Kidney glomerular epithelial cell (primary cell): ENCODE measurements around the gene KAZALD1.

Experiments used
- DNase-seq: peaks from one replicate; lab custom pipeline; 2025; lab: John Stamatoyannopoulos, UW

The KAZALD1 gene

DNA sequence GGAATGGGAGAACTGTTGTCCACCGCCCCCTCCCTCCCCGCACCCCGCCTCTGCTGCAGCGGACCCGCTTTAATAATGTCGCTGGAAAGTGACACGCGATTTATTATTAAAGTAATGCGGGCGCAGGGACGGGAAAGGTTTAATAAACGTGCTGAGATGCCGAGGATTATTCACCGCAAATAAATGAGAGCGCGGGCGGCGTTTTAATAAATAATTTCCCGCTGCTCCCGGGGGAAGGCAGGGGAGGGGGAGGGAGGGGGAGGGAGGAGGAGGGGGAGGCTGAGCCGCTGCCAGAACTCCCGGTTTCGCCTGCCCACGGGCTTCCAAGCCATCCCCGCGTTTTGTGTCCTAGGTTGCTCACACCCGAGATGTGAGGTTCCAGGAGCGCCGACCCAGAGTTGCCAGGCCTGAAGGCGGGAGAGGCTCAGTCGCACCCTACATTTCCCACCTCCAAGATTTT, 5.1 kb downstream of the KAZALD1 start:
- DNase-seq: no peak

DNA sequence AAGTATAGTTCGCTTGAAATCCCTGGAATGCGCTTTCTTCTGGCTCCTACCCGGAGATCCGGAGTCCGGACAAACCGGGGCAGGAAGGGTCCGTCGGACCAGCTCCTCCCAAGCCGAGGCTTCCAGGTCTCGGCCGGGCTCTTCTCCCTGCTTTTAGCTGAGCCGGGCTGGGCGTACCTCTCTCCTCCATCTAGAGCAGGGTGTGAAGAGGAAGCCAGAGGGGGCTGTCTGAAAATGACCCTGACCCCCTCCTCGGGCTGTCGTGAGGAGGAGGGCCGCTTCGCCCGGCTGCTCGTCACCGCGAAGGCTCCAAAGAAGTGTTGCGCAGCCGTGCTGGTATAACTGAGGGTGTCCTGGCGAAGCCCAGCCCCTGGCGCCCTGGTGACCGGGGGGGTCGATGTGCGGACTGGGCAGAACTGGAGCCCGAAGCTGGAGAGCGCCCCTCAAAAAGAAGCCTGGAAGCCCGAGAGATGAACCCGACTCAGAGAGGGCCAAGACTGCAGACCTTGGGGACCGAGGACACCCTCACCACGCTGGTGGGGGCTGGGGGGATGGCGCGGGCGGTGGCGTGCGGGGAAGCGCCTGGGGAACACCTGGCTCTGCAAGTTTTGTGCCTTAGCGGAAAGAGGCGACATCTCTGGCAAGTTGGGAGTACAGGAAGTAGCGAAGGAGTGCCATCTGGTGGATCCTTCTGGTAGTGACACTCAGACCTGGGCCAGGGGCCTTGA, 5.7 kb downstream of the KAZALD1 start:
- peak; percentile 61 for DNase-seq

DNA sequence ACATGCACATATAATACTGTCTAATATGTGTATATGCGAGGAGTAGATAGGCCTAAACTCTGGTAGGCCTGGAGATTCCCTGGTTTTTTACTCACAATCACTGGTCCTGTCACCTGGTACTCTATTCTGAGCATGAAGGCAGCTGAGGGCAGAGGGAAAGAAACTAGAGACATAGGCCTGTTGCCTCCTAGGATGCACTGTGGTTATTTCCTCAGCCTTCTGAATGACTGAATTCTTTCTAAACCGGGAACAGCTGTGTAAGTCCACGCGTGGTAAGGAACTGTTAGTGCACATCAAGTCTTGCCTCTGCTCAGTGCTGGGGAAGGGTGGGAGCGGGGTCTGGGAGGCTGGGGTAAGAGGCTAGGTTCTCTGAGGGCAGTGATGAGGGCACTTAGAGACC, 7.7 kb downstream of the KAZALD1 start:
- DNase-seq: no peak

DNA sequence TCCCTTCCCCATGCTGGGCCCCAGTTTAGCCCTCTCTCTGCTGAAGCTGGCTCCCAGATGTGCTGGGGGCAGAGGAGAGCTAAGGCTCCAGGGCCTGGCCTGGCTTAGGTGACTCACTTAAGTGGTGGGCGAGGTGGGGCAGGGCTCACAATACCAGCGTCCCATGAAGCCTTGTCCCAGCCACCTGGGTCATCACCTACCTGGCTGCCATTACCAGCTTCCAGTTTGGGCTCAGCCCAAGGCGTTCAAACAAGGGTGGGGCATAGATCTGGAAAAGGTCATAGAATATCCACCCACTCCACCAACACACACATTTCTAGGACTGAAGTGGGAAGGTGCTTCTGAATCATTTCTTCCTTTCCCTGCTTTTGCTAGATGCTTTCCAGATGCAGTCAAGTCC, 8.3 kb downstream of the KAZALD1 start:
- DNase-seq: no peak

DNA sequence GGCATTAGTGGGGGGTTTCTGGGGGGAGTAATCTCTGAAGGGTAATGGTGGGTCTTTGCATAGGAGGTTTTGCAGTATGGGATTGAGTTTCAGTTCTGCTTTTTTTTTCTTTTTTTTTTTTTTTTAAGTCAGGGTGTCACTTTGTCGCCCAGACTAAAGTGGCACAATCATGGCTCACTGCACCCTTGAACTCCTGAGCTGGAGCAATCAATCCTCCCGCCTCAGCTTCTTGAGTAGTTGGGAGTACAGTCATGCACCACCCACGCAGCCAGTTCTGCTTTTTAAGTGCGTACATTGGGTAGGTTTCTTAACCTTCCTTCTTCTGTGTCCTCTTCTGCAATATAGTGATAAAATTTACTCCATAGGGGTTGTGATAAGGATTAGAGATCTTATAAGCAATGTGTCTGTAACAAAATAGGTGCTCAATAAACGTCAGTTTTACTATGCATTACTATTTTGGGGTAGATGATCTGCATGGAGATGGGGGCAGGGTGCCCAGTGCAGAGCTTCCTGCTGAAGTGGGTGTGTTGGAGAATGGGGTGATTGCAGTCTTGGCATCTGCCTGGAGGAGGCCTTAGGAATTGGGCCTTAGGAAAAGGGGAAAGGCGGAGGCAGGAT, 9.6 kb downstream of the KAZALD1 start:
- DNase-seq: no peak

DNA sequence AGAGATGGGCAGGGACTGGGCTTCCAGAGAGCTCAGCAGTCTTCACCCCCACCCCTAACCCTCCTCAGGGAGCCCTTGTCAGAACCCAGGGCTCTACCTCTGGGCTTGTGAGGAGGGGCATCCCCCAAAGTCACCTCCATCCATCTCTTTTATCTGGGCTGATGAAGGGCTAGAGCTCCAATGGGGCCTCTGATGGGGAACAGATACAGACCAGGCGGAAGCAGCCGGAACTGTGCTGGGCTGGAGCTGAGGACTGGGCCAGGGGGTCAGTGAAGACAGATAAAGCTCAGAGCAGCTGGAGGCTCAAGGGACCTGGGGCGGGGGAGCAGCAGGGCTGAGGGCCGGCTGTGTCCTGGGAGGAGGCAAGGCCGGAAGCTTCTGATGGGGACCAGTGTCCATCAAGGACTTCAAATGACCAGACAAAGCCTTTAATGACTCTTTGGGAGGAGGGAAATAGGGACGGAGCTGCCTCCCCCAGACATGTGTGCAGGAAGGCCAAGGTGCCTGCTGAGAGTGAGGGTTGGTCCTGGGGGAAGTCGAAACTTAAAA, 10.2 kb downstream of the KAZALD1 start:
- DNase-seq: no peak

DNA sequence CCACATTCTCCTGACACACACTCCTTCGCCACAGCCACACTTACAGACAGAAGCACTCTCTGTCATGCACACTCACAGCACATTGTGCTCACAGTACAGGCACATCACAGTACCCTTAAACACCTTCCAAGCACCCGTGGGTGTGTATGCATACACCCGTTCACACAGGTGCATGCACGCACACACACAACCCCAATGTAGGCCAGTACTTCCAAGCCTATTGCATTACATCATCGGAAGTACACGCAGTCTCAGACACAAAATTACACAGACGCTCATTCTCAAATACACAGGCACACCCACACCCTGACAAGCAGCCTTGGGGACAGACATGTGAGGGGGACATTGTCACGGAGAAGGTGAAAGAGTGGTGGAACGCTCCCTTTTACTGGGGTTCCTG, 11.1 kb downstream of the KAZALD1 start:
- no peak for DNase-seq

DNA sequence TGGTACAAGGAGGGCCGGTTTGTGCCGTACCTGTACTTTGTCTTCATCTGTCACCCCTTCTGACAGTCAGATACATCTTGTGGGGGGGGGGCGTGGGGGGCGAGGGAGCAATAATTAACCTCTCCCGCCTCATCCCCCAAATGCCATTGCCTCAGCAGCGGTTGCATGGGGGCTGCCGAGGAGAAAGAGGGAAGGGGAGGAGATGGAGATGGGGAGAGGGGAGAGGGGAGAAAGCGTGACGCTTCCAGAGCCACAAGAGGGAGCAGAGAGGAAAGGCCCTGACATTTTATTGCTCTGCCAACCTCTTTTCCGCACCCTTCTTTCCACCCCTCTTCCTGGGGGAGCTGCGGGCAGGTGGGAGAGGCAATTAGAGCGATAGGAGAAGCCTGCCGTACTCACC, 11.8 kb downstream of the KAZALD1 start:
- no peak for DNase-seq

DNA sequence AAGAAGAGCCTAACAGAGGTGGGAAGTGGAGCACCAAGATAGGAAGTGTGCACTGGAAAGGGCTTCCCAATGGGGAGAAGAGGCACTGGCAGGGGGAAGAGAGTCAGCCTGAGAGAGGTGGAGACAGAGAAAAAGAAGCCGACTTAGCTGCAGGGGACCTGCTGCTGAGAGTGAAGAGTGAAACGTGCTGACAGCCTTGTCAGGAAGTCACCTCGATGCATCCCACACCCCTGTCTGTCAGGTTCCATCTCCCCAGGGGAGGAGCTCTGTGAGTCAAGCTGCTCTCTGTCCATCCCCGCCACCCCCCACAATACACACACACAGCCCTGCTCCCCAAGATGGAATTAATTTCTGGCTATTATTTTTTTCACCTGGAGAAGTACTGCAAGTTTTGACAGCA, 14.0 kb downstream of the KAZALD1 start:
- DNase-seq: no peak

DNA sequence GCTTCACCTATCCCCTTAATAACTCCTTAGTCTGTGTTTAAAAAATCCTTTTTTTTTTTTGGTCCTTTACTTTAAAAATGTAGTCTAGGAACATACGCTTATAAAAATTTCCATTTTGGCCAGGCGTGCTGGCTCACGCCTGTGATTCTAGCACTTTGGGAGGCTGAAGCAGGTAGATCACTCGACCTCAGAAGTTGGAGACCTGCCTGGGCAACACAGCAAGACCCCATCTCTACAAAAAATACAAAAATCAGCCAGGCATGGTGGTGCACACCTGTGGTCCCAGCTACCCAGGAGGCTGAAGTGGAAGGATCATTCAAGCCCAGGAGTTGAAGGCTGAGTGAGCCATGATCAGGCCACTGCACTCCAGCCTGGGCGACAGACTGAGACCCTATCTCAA, 14.8 kb downstream of the KAZALD1 start:
- no peak for DNase-seq

DNA sequence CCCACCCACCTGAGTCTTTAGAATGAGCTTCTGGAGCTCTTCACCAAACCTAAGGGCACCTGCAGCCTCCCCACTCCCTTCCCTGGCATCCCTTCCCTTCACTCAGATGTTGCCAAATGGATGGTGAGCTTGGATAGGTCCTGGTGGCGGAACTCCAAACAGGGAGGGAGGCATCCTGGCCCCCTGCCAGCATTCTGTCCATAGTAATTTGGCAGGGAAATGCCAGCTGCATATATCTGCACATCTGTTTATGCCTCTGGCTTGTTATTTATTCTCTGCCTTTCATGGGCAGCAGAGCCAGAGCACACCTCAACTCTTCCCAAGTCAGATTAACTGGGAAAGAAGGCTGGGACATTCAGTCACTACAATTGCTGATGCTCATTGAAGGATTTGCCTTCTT, 18.1 kb downstream of the KAZALD1 start:
- no peak for DNase-seq

DNA sequence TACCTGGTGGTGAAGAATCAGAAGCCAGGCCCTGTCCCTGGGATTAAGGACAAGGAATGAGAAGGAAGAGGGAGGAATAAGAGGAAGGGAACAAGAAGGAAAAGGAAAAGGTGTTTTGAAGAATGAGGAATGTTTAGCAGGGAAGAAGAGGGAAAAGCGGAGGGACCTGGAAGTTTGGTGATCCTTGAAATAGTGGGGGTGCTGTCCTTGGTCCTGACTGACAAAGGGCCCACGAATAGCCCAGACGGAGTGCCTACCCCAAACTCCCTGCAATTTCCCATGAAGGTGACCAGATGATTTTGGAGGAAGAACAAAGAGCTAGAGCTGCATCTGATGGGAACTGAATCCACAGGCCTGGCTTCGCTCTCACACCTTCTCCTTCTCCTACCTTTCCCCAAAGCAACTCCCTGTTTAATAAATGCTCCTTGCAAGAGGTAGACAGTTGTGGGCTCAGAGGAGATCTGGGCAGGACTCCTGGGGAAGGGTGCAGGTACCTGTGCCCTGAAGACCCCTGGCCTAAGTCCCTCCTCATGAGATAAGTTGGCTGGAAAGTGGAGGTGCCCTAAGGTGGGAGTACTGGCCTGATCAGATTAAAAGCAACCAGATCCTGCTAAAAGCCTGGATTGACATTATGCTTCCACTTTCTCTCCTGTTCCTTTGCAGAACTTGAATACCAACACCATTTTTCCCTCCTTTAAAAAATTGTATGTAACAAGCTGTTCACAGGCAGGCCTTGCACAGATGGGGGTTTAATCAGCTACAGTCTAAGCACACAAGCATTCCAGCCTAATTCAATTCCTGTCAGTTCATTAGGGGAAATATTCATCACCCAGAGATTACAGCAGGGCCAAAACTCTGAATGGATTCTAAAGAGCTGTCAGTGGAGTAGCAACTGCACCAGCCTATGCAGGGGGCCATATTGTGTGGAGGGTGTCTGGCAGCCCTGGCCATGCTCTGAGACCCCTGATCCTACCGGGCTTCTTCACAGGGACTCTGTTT, 19.4 kb downstream of the KAZALD1 start:
- DNase-seq: peak; percentile 17

DNA sequence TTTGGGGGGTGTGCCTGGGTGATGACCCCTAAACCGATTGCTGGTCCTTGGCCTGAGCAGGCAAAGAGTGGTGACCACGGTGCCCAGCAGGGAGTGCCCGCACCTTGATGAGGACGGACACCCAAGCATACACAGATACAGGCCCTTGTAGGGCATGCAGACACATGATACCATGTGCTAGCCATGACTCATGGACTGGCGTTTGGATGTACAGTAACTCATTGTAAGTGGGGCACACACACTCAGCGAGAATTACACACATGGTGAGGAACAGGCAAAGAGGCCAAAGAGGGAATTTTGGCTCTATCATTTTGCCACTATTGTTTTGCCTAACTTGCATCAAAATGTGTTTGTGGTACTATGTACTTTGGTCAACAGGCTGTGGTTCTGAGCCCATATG, 24.1 kb downstream of the KAZALD1 start:
- DNase-seq: no peak

DNA sequence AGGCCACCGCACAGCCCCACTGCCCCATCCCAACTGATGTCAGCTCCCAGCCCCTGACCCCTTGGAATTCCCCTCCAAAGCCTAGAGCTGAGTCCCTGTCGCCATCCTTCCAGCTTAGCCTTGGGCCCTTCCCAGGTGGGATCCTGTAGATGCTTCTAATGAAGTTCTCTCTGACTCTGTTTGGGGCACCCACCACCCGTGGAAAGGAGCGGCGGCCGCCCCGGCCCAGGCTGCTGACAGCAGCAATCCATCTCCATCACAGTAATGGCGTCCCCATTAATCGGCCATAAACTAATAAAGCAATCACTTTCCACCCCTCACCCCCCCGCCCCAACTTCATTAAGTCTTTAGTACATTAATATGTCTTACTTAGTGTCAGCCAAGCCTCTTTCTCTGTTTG, 25.6 kb downstream of the KAZALD1 start:
- DNase-seq: no peak

DNA sequence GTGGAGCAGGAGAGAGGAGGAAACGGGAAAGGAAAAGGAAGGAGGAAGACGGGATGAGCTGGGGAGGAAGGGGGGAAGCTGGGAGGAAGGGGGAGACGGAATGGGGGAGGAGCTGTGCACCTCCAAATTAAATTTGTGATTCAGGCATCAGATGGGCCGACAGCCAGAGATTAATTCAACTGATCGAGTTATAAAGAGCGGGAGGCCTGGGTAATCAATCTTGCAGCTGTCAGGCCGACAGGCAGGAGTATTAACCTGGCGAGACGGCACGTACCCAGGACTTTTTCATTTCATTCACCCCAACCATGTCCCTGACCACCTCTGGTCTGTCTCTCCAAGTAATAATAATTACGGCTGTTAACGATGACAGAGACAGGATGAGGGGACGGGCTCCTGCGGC, 26.2 kb downstream of the KAZALD1 start:
- DNase-seq: no peak

DNA sequence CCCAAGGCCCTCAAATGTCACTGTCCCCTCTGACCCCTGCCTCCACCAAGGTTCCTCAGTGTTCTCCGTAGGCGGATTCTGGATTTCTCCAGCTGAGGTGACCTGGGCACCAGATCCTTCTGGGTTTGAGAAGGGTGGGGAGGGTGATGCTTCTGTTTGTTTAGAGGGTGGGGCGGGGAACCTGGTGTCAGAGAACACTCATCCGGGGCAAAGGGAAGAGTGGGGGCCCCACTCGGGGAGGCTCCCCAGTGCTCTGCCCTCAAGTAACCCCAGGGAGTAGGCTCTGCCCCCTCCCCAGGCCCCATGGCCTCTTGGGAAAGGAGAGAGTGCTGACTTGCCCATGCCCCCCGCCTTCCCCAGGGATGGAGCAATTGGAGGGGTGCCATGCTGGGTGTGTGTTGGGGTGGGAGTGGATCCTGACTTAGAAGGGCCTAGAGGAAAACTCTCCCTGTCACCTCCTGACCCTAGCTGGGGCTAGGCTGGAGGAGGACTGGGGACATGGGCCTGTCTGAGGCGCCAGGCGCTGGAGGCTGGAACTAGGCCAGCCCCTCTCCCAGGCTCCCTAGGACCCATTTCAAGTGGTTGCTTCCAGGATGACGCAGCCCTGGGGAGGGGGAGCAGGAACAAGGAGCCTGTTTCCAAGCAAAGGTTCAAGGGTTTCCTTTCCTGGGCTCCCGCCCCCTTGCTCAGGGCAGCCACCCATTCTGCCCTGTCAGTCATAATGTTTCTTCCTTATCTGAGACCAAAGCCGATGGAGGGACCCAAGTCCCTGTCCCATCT, 27.9 kb downstream of the KAZALD1 start:
- DNase-seq: no peak

DNA sequence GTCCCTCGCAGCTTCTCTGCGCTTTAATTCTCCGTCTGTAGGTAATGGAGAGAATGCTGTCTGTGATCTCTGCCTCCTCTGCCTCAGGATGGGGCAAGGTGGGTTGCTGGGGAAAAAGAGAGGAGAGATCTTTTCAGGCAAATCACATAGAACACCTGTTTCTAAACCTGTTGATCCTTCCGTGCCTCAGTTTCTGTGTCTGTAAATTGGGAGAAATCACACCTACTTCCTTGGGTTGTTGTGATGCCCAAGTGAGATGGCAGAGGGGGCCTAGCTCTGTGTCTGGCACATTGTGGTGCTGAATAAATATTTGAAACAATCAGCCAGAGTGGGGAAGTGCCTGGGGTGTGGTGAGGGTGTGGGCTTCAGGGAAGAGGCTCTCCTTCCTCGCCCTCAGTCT, 28.8 kb downstream of the KAZALD1 start:
- DNase-seq: no peak

DNA sequence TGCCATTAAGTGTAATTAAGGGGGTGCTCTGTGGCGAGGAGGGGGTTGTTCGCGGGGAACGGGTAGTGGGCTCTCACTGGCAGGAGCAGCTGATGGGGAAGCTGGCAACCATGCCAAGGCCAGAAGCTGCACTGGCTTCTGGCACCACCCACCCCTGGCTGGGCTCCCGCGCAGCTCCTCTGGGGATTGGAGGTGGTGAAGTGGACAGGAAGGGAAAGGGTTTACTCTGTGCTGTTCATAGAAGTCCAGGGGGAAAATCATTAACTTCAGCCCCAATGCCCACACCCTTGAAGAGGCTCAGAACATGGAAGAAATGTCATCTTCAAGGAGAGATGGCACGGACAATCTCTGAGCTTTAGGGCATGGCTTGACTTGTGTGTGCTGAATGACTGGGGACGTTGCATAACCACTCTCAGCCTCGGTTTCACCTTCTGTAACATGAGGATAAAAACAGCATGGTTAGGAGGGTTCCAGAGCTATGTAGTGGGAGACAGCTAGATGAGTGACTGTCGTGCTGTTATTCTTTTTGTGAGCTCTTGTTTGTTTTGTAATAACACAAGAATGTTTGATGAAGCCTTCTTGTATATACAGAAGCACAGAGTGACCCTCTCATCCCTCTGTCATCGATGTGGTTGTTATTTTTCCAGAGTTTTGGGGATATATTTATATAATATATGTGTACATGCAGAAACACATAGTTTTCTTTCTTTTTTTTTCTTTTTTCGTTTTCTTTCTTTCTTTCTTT, 29.9 kb downstream of the KAZALD1 start:
- DNase-seq: no peak

DNA sequence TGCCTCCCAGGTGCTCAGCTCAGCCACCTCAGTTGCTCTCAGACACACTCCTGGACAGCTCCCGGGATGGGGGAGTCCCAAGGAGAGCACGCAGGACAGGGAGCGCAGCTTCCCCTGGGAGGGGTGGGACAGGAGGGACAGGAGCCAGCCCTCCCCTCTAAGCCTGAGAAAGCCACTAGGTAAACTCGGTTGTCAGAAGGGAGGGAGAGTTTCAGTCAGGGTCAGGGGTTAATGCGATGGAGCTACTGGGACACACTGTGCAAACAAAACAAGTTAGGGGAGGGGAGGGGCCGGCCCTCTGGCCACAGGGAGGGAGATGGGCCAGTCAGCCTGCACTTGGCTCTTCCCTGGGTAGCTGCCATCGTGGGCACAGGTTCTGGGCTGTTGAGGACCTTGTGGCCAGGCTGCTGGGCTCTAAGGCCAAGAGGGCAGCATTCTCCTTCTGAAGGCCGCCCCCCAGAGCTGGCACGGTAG, 31.1 kb downstream of the KAZALD1 start:
- DNase-seq: no peak

DNA sequence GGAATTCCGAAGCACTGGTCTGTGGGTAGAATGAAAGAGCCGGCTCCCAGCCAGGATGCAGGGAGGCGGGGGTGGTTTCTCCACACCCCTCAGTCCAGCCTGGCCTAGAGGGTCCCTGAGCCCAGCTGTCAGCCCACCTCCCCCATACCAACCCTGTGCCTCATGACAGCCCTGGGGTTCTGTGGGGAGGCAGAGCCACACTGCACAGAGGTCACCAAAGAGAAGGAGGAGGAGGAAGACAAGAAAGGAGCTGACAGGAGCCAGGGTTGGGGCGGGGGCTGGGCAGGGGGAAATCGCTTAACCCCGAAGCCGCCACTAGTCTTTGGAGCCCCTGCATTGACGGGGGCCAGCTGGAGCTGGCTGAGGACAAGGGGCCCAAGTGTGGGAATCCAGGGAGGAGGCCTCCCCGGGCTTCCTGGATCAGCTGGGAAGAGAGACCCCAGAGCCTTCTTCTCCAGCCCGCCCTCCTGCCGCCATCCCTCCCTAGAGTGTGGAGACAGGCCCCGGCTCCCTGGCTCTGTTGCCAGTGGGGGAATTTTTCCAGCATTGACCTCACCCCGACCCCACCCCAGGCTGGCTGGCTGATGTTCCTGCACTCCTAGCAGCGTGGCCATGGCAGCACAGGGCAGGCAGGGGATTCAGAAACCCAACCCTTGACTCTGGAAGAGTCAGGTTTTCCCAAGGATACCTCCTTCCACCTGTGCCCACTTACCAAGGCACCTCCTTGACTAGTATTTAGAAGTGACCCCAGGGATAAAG, 32.5 kb downstream of the KAZALD1 start:
- DNase-seq: no peak
